GM19035 (cell line): Measurements from ENCODE around the gene GHITM.
"Not testable (repeated sequence)": the region's sequence is repeated elsewhere in the genome, so short reads cannot be mapped to it uniquely, and the experiment has no call there.

Experiments used
- ATAC-seq: cut with Tn5 transposase; IDR thresholded peaks from one replicate; pipeline ENCODE4 v1.9.1; 2021; ENCODE audit not compliant: unreplicated experiment

The GHITM gene, protein sequence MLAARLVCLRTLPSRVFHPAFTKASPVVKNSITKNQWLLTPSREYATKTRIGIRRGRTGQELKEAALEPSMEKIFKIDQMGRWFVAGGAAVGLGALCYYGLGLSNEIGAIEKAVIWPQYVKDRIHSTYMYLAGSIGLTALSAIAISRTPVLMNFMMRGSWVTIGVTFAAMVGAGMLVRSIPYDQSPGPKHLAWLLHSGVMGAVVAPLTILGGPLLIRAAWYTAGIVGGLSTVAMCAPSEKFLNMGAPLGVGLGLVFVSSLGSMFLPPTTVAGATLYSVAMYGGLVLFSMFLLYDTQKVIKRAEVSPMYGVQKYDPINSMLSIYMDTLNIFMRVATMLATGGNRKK

DNA sequence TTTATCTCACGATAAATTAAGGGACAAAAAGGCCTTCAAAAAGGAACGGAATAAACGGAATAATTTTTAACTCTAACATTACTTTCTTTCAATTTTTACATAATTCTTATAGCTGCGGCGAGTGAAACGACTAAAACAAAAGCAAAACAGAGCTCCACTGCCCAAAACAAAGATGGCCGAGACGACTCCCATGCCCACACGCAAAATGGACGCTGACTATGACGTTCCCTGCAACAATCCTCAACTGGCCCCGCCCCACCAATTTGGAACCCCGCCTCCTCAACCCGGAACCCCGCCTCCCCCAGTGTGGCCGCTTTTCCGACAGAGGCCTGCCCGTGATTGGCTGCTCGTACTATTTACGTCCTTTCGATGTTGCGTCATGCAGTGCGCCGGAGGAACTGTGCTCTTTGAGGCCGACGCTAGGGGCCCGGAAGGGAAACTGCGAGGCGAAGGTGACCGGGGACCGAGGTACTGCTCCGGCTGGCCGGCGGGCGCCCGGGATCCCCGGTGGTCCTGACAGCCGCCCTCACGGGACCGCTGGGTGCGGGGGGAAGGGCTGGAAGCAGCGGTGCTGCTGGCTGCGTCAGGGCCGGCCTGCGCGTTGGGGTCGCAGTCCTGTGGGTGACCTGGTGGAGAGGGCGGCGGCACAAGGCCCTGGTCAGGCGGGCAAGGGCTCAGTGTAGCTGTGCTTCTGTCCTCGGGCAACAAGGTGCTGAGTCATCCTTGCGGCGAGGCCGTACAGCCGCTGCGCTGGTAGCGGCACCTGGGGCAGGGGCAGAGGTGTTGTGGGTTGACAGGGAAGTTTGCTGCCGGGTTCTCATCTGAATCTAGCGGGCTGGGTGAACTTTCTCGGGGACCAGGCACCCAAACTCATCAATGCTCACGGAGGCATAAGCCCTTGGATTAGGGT, at the start of gene GHITM:
Gene GHITM, plus strand, starts transcription at position 384 of the 910 bp plus-strand sequence. CDS start 1,992 bp downstream, outside the sequence.
- ATAC-seq: peak; percentile 98

DNA sequence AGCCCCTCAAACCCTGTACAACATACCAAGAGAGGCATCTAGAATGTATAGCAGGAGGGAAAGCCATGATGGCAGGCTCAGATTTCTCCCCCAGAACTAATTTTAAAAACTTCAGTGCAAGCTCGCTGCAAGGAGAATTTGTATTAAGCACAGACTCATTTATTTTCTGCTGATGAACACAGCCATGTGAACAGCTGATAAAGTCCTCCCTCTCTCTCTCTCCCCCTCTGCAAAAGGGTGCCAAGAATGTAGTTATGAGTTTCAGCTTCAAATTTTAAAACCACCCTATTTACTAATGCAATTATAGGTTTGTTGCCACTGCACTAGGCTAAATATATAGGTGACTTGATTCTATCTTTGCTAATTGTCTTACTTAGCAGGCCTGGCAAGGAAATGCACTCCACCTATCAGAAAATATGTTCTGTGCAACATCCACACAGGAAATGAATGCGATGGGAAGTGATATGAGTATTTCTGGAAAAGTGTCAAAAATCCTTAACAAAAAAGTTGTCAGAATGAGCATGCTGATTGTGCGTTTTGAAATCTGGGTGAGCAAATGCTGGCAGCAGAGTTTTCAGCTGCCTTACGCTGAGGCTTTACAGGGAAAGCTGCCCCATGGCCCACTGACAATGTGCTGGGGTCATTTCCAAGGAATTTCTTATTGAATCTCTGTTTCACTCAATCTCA, 43.4 kb upstream of the GHITM start:
- no peak for ATAC-seq

DNA sequence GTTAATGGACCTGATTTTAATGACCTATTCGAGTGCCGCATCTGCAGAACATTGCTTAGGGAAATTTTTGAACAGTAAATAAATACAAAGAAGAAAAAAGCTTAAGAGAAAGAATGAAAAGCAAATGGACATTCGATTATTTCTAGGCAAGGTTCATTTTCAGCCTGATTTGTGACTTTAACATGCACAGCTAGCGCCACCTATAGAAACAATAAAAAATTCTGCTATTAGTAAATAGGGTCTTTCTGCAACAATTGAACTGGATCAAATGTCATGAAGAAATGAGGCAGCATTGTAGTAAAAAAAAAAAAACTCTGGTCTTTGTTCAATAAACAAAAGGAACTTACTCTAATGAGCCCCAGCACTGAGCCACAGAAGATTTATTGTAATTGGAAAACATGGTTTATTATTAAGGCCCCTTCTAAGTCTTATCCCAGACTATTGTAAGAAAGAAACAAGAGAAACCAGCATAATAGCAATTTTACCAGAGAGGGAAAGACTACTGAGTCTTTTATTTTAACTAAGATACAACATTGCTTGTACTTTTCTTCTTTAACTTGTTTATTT, 41.4 kb upstream of the GHITM start:
- no peak for ATAC-seq

DNA sequence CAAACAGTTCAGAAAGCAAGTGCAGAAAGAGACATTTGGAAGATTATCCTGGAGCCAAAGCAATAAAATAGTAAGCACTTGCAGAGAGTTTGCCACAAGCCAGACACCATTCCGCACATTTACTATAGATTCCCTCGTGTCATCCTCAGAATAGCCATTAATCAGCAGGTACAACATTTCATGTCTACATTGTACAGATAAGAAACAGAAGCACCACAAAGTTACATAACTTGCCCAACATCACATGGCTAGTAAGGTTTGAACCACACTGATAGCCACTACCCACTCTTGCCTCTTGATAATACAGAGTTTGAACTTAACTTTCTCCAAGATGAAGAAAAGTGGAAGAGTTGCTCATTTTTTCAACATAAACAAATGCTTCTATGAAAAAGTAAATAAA, 40.6 kb upstream of the GHITM start:
- ATAC-seq: no peak

DNA sequence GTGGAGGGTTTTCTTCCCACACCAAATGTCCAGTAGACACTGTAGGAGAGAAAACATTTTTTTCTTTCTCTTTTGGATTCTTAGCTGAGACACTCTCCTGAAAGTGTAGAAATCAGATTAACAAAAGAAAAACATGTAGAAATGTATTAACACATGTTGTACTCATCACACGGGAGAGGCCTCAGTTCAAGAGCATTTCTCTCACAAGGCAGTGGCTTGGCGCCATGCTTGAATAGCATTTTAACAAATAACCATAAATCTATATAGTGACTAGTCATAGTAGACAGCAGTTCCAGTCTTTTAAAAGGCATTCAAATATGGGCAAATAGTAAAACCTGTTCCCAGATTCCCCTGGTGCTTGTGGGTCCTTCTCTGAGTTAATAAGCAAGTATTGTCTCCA, 38.3 kb upstream of the GHITM start:
- ATAC-seq: no peak

DNA sequence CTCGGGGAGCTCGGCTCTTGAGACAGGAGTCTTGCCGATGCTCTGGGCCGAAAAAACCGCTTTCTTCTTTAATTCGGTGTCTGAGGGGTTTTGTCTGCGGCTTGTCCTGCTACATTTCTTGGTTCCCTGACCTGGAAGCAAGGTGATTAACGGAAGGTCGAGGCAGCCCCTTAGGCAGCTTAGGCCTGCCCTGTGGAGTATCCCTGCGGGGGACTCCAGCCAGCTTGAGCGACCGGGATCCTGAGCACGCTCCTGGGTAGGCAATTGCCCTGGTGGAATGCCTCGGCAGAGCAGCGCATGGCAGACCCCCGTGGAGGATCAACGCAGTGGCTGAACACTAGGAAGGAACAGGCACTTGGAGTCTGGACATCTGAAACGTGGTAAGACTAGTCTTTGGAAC, 30.5 kb upstream of the GHITM start:
- no peak for ATAC-seq

DNA sequence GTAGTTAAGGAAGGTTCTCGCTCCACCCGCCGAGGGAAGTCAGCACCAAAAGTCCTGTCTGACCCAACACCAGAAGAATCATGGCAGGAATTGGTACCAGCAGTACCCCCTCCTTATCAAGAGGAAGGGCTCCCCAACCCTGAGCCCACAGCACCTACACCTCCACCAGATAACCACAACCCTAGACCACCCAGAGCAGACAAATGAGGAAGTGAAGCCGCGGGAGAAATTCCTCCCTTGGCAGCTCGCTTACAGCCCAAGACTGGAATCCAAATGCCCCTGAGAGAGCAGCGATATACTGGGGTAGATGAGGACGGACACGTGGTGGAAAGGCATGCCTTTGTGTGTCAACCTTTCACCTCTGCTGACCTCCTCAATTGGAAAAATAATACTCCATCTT, 29.5 kb upstream of the GHITM start:
- not testable (repeated sequence) for ATAC-seq

DNA sequence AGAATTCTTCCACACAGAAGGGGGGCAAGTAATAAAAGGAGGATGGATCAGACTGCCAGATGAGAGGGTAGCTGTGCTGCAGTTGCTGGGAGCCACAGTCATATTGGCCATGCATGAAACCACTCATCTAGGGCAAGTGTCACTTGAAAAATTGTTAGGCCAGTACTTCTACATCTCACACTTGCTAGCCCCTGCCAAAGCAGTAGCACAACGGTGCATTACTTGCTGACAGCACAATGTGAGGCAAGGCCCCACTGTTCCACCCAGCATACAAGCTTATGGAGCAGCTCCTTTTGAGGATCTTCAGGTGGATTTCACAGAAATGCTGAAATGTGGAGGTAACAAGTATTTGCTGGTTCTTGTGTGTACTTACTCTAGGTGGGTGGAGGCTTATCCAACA, 25.8 kb upstream of the GHITM start:
- ATAC-seq: not testable (repeated sequence)

DNA sequence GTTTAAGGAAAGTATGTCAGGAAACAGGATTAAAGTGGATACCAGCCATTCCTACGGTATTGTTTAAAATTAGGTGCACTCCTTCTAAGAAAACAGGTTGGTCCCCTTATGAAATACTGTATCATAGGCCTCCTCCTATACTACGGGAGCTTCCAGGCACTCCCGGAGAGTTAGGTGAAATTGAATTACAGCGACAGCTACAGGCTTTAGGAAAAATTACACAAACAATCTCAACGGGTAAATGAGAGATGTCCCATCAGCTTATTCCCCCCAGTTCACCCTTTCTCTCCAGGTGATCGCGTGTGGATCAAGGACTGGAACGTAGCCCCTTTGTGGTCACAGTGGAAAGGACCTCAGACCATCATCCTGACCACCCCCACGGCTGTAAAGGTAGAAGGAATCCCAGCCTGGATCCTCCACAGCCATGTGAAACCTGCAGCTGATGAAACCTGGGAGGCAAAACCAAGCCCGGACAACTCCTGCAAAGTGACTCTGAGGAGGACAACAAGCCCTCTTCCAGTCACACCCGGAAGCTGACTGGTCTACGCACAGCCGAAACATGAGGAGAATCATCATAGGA, 25.1 kb upstream of the GHITM start:
- no peak for ATAC-seq

DNA sequence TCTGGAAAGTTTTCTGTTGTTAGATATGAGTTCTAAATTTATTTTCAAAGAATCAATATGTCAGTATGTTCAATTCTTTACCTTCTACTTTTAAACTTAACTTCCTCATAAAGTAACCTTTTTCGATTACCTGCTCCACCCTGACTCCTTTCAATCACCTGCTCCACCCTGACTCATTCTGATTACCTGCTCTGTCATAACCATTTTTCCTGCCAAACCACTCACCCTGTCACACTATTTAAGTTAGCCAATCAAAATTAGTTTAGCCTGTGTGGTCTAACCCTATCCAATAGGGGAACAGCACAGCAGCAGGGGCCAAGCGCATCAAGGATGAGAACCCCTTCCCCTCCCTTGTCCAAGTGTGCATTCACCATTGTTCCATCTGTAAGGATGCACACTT, 22.1 kb upstream of the GHITM start:
- ATAC-seq: not testable (repeated sequence)

DNA sequence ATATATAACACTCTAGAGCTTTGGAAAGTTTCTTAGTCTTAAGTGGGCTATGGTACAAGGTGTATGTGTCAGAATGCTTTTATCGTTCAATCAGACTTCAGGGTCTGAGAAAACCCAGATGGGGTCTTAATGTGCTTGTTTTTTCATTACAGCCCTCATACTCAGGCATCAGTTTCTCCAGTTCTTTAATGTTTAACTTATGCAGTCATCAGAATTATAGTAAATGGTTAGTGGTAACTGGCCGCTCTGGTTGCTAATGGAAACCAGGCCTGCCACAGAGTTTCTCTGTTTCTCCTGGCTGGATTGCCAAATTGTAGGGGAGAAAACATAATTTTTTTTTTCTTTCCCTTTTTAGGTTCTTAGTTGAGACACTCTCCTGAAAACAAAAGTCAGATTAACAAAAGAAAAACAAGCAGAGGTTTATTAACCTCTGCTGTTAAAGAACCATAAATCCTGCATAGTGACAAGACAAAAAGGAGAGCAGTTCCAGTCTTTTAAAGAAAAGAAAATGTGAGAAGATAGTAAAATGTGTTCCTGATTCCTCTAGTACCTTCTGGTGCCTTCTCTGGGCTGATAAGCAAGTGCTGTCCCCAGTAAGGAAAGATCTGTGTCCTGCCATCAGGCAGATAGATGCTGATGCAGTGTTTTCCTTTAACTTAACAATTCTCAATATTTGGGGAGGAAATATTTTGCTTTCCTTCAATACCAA, 21.5 kb upstream of the GHITM start:
- ATAC-seq: no peak

DNA sequence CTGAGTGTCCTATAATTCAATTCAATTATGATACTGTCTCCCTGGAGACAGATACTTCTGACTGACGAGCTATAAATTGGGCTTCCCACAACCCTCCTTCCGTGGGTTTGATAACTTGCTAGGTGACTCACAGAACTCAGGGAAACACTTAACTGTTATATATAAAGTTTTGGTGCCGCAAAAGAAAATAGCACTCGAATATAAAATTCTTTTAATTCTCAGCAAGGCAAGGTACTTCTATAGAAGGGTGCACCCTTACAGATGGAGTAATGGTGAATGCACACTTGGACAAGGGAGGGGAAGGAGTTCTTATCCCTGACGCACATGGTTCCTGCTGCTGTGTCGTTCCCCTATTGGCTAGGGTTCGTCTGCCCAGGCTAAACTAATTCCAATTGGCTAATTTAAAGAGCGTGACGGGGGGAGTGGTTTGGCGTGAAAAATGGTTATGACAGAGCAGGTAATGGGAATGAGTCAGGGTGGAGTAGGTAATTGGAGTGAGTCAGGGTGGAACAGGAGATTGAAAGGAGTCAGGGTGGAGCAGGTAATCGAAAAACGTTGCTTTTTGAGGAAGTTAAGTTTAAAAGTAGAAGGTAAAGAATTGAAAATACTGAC, 20.8 kb upstream of the GHITM start:
- ATAC-seq: no peak

DNA sequence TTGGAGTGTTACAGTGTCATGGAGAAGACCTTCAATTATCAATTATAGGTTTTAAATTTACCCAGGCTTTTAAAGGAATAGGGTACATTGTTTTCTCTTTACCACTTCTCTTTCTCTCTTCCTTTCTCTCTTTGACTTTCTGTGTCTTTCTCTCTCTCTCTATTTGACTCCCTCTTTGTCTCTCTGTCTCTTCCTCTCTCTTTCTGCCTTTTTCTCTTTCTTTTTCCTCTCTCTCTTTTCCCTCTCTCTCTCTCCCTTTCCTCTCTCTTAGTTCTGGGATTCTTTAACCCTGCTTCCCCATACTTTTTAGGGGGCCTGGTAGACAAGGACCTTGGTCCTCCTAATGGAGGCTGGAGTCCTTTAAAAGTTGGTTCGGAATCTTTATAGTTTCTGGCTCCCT, 15.9 kb upstream of the GHITM start:
- no peak for ATAC-seq

DNA sequence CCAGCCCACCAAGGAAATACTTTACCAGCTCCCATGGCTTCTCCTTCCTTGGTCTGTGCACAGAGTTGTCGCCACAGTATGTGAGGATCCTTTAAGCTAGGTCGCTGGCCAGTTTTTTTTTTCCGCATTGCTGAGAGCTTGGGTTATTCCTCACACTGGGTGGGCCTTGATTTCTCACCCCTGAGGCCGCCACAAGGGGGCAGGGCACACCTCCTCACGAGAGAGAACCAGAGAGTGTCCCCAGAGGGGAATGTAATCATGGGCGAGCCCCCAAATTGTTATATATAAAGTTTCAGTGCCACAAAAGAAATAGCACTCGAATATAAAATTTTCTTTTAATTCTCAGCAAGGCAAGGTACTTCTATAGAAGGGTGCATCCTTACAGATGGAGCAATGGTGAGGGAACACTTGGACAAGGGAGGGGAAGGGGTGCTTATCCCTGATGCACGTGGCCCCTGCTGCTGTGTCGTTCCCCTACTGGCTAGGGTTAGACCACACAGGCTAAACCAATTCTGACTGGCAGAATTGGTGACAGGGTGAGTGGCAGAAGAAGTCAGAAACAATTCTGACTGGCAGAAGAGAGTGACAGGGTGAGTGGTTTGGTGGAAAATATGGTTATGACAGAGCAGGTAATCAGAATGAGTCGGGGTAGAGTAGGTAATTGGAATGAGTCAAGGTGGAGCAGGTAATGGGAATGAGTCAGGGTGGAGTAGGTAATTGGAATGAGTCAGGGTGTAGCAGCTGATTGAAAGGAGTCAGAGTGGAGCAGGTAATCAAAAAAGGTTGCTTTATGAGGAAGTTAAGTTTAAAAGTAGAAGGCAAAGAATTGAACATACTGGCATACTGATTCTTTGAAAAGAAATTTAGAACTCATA, 13.2 kb upstream of the GHITM start:
- not testable (repeated sequence) for ATAC-seq

DNA sequence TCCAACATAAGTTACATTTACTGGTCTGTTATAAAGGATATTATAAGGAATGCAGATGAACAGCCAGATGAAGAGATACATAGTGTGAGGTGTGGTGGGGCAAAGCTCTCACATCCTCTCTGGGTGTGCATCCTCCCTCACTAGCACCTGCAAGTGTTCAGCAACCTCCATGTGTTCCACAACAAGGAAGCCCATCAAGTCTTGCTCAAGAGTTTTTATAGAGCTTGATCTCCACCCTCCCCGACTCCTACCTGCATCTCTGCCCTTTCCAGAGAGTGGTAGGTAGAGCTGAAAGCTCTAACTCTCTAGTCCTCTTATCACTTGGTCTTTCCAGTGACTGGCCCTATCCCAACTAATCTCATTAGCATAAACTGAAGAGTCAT, 12.5 kb upstream of the GHITM start:
- no peak for ATAC-seq

DNA sequence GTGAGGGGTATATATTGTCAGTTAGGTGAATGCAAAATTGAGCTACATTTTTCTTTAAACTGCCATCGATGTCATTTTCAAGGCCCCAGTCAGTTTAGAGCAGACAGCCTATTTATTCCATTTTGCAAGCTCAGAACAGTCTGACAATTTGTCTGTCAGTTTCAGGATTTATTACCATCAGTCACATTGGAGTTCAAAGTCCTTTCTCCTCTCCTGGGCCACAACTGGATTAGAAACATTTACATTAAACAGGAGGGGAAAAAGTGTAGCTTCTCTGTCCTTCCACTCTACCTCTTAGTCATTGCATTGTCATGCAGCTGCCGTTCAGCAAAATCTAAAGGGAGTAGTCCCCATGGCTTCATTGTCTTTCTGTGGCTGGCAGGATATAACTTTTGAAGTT, 3.5 kb upstream of the GHITM start:
- ATAC-seq: no peak

DNA sequence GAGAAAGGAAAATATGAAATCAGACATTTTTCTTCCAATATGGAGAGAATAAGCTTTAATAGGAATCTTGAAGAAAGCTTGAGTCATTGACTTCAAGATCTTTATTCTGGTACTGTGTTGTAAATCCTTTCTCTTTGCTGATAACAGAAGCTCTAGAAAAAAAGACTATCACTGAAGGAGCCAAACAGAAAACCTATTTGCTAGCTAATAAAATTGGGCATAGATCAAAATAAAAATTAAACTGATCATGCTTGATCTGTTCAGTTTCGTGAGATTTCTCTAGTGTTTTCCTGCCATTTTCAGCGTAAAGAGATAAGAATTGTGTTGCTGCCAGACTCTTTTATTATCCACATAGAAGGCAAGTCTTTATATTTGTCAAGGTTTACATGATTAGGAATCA, 1.5 kb upstream of the GHITM start:
- no peak for ATAC-seq

DNA sequence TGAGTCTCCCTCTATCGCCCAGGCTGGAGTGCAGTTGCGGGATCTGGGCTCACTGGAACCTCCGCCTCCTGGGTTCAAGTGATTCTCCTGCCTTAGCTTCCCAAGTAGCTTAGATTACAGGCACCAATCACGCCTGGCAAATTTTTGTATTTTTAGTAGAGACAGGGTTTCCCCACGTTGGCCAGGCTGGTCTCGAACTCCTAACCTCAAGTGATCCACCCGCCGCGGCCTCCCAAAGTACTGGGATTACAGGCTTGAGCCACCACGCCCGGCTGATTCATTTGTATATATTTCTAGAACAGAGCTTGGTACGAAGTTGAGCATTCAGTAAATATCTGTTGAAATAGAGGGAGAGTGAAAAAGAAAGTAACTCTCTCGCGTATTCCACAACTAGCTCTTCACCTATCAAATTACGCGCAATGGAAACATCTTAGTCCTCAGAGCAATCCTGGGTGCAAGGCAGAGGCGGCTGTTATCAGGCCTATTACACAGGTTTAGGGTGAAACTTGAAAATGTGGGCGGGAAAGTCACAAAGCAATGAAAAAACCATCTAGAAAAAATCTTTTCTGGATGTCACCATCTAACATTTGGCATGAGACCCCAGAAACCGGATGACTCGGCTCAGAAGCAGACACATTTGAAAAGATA, 707 bp upstream of the GHITM start:
- peak; percentile 1 for ATAC-seq

DNA sequence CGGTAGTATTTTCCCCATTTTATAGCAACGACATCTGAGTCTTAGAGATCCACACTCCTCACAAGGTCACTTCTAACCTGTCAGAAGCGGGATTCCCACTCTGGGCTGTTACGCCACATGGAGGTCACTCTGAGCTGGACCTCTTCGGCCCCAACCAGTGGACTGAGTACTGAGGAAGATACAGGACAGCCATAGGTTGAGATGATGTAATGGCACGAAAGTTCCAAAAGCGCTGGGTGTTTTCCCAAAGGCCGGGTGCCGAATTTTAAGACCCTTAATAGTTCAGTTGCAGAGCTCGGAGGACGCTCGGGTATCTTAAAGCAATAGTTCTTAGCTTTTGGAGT, 699 bp downstream of the GHITM start:
- peak; percentile 2 for ATAC-seq
